Neural progenitor cell (in vitro differentiated cells): Measurements from ENCODE around the gene XRCC2. TPM values are rescaled to one million over a fixed set of nuclear protein-coding genes. Genes with fewer than 3 reads are reported as not detected.
"Not testable (repeated sequence)": the region's sequence is repeated elsewhere in the genome, so short reads cannot be mapped to it uniquely, and the experiment has no call there.

Source experiments
- DNase-seq: peaks from one replicate; pipeline ENCODE4 v3.0.0-alpha.2; 2016; ENCODE audit warnings: low spot score
- H2AFZ ChIP-seq: fragments of 200-600 bp; sonication (generic); replicated peaks from 2 replicates; pipeline ENCODE4 v1.6.1; 2016; ENCODE audit warnings: antibody characterized with exemption
- H3F3A ChIP-seq: fragments of 200-600 bp; sonication (generic); 2 replicates; pipeline ENCODE4 v1.6.1; 2016; ENCODE audit warnings: antibody characterized with exemption, low read depth
- H3K27ac ChIP-seq: fragments of 200-600 bp; sonication (generic); 2 replicates; pipeline ENCODE4 v1.5.1; 2016; ENCODE audit warnings: mild to moderate bottlenecking
- H3K27me3 ChIP-seq: fragments of 200-600 bp; sonication (generic); 2 replicates; pipeline ENCODE4 v1.6.1; 2016; ENCODE audit warnings: mild to moderate bottlenecking, moderate library complexity
- H3K36me3 ChIP-seq: fragments of 200-600 bp; sonication (generic); 2 replicates; pipeline ENCODE4 v1.5.1; 2016
- H3K4me1 ChIP-seq: fragments of 200-600 bp; sonication (generic); 2 replicates; pipeline ENCODE4 v1.6.1; 2016; ENCODE audit warnings: mixed run types
- H3K4me2 ChIP-seq: fragments of 200-600 bp; sonication (generic); 2 replicates; pipeline ENCODE4 v1.6.1; 2016
- H3K4me3 ChIP-seq: fragments of 200-600 bp; sonication (generic); 2 replicates; pipeline ENCODE4 v1.5.1; 2016
- H3K79me2 ChIP-seq: fragments of 200-600 bp; sonication (generic); 2 replicates; pipeline ENCODE4 v1.6.1; 2016; ENCODE audit warnings: low read depth
- H3K9ac ChIP-seq: fragments of 200-600 bp; sonication (generic); 2 replicates; pipeline ENCODE4 v1.6.1; 2016
- H3K9me3 ChIP-seq: fragments of 200-600 bp; sonication (generic); 2 replicates; pipeline ENCODE4 v1.5.1; 2016; ENCODE audit warnings: low read depth
- H4K20me1 ChIP-seq: fragments of 200-600 bp; sonication (generic); 2 replicates; pipeline ENCODE4 v1.6.1; 2016; ENCODE audit warnings: low read depth
- H3K27ac Mint-ChIP-seq: 3 replicates; pipeline ENCODE4 v1.8.0; 2021; ENCODE audit warnings: mixed read lengths
- H3K27me3 Mint-ChIP-seq: 2 replicates; pipeline ENCODE4 v1.8.0; 2022; ENCODE audit warnings: low read depth, mild to moderate bottlenecking, inconsistent platforms, moderate library complexity, mixed read lengths; ENCODE audit not compliant: insufficient read depth
- H3K36me3 Mint-ChIP-seq: 3 replicates; pipeline ENCODE4 v1.8.0; 2021; ENCODE audit warnings: mixed read lengths
- H3K4me1 Mint-ChIP-seq: 3 replicates; pipeline ENCODE4 v1.8.0; 2021; ENCODE audit warnings: mixed read lengths
- H3K4me3 Mint-ChIP-seq: 3 replicates; pipeline ENCODE4 v1.8.0; 2021; ENCODE audit warnings: mild to moderate bottlenecking, moderate library complexity, mixed read lengths
- H3K9me3 Mint-ChIP-seq: 3 replicates; pipeline ENCODE4 v1.8.0; 2020; ENCODE audit warnings: mixed read lengths
- EZH2 ChIP-seq: fragments of 200-600 bp; sonication (generic); IDR thresholded peaks from 2 replicates; pipeline ENCODE4 v1.6.1; 2017; ENCODE audit warnings: antibody characterized with exemption, mild to moderate bottlenecking, moderate library complexity
- EZH2phosphoT487 ChIP-seq: fragments of 200-600 bp; sonication (generic); IDR thresholded peaks from 2 replicates; pipeline ENCODE4 v1.6.1; 2017; ENCODE audit warnings: antibody characterized with exemption
- total RNA-seq: library from RNA; depleted of rRNA; stranded (reverse); fragments of >200 nt; gene quantifications from 2 replicates; pipeline ENCODE4 v1.2.3, GENCODE V29; 2015; ENCODE audit warnings: low replicate concordance
- TF ChIP-seq, protein P1 (sequence below): fragments of 200-600 bp; sonication (generic); IDR thresholded peaks from 2 replicates; pipeline ENCODE4 v1.5.1; 2017; ENCODE audit warnings: antibody characterized with exemption, mild to moderate bottlenecking

Gene XRCC2
- total RNA-seq, 1 donor from 2014 or later, result 51.6 TPM

DNA sequence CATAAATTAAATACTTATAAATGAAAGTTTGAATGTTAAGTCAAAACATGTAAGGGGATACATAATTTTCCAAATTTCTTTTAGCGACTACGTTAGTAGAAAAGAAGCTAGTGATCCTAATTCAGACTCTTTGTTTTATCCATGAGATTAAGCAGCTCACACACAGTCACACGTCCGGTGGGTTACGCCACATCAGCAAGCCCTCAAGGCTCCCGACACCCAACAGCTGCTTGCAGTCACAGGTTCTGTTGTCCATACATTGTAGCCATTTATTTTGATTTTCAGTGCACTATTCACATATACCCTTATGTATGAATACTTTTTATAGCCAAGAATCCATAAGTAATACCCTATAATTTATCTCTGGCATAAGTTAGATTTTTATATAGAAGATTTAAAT is 39.5 kb downstream of the XRCC2 start:
- H3K4me3 Mint-ChIP-seq, result no peak overlapping the region
- H3K9me3 Mint-ChIP-seq, result no peaks in the 10 kb centered on the region
- H3K4me2 ChIP-seq, result no peak overlapping the region
- no peaks in the 10 kb centered on the region for H3K27me3 Mint-ChIP-seq
- no peak overlapping the region for H3K9ac ChIP-seq
- TF ChIP-seq, protein P1, sequence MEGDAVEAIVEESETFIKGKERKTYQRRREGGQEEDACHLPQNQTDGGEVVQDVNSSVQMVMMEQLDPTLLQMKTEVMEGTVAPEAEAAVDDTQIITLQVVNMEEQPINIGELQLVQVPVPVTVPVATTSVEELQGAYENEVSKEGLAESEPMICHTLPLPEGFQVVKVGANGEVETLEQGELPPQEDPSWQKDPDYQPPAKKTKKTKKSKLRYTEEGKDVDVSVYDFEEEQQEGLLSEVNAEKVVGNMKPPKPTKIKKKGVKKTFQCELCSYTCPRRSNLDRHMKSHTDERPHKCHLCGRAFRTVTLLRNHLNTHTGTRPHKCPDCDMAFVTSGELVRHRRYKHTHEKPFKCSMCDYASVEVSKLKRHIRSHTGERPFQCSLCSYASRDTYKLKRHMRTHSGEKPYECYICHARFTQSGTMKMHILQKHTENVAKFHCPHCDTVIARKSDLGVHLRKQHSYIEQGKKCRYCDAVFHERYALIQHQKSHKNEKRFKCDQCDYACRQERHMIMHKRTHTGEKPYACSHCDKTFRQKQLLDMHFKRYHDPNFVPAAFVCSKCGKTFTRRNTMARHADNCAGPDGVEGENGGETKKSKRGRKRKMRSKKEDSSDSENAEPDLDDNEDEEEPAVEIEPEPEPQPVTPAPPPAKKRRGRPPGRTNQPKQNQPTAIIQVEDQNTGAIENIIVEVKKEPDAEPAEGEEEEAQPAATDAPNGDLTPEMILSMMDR, result no peak
- TF ChIP-seq EZH2, result no peak
- no peak for TF ChIP-seq EZH2phosphoT487
- no peak overlapping the region for H3K4me3 ChIP-seq
- no peaks in the 10 kb centered on the region for H4K20me1 ChIP-seq
- no peaks in the 10 kb centered on the region for H3K9me3 ChIP-seq
- peaks cover 10% of the 10 kb centered on the region for H3F3A ChIP-seq
- no peak overlapping the region for H3K27ac ChIP-seq
- H3K27ac Mint-ChIP-seq, result no peak overlapping the region
- no peaks in the 10 kb centered on the region for H3K79me2 ChIP-seq
- H3K4me1 Mint-ChIP-seq, result no peaks in the 10 kb centered on the region
- no peaks in the 10 kb centered on the region for H3K36me3 ChIP-seq
- DNase-seq, result no peak
- H2AFZ ChIP-seq, result no peak overlapping the region
- H3K27me3 ChIP-seq, result no peaks in the 10 kb centered on the region
- no peaks in the 10 kb centered on the region for H3K4me1 ChIP-seq
- H3K36me3 Mint-ChIP-seq, result peaks cover 2% of the 10 kb centered on the region

DNA sequence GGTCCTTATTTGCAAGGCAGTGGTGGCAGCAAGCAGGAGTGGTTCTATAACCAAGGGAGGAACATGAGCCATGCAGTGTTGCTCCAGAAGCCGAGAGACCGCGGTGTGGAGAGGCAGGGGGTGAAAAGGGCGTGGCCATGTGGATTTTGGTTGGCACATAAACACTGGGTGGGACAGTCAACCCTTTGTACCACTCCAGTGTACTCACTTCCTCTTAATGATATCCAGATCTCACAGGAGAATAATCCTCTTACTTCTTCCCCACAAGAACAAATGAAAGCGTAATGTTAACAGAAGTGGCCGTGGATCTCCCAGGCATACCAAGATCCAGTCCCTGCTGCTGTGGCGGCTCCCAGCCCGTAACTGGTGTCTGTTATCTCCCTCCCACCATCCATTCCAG is 42.4 kb downstream of the XRCC2 start:
- H3K4me1 ChIP-seq, result no peaks in the 10 kb centered on the region
- H3K4me2 ChIP-seq, result no peak overlapping the region
- DNase-seq, result no peak
- no peaks in the 10 kb centered on the region for H3K36me3 ChIP-seq
- no peaks in the 10 kb centered on the region for H3K9me3 Mint-ChIP-seq
- H3K27me3 Mint-ChIP-seq, result no peaks in the 10 kb centered on the region
- no peak overlapping the region for H3K4me3 Mint-ChIP-seq
- H3K27ac ChIP-seq, result no peak overlapping the region
- H3K4me3 ChIP-seq, result no peak overlapping the region
- H3K9ac ChIP-seq, result no peak overlapping the region
- no peak for TF ChIP-seq EZH2phosphoT487
- TF ChIP-seq EZH2, result no peak
- TF ChIP-seq, protein P1, result no peak
- H3K79me2 ChIP-seq, result no peaks in the 10 kb centered on the region
- H3K27me3 ChIP-seq, result no peaks in the 10 kb centered on the region
- no peaks in the 10 kb centered on the region for H3F3A ChIP-seq
- H3K36me3 Mint-ChIP-seq, result no peaks in the 10 kb centered on the region
- H3K4me1 Mint-ChIP-seq, result no peaks in the 10 kb centered on the region
- H3K27ac Mint-ChIP-seq, result no peak overlapping the region
- no peak overlapping the region for H2AFZ ChIP-seq
- no peaks in the 10 kb centered on the region for H3K9me3 ChIP-seq
- H4K20me1 ChIP-seq, result no peaks in the 10 kb centered on the region

DNA sequence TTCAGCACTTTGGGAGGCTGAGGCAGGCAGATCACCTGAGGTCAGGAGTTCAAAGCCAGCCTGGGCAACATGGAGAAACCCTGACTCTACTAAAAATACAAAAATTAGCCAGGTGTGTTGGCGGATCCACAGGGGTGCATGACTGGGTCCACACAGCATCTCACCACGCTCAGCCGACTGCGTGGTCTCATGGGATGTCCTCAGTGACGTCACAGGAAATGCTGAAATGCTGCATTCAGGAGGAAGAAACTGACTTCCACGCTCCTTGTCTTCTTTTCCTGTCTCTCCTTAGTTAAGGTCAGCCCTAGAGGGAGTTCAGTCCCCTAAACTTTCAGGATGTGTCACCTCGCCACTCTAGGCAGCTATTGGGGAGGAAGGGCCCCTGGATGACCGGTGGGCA is 42.9 kb downstream of the XRCC2 start:
- no peak overlapping the region for H3K27ac Mint-ChIP-seq
- H4K20me1 ChIP-seq, result no peaks in the 10 kb centered on the region
- no peak overlapping the region for H3K9ac ChIP-seq
- H3K4me3 Mint-ChIP-seq, result no peak overlapping the region
- H3K27me3 ChIP-seq, result no peaks in the 10 kb centered on the region
- no peak overlapping the region for H3K4me2 ChIP-seq
- no peak overlapping the region for H2AFZ ChIP-seq
- no peaks in the 10 kb centered on the region for H3K9me3 Mint-ChIP-seq
- H3K79me2 ChIP-seq, result no peaks in the 10 kb centered on the region
- DNase-seq, result no peak
- TF ChIP-seq, protein P1, result no peak
- no peak for TF ChIP-seq EZH2
- TF ChIP-seq EZH2phosphoT487, result no peak
- H3K36me3 ChIP-seq, result no peaks in the 10 kb centered on the region
- H3K36me3 Mint-ChIP-seq, result no peaks in the 10 kb centered on the region
- no peaks in the 10 kb centered on the region for H3K4me1 Mint-ChIP-seq
- no peaks in the 10 kb centered on the region for H3K27me3 Mint-ChIP-seq
- H3F3A ChIP-seq, result no peaks in the 10 kb centered on the region
- no peak overlapping the region for H3K4me3 ChIP-seq
- H3K4me1 ChIP-seq, result no peaks in the 10 kb centered on the region
- no peaks in the 10 kb centered on the region for H3K9me3 ChIP-seq
- H3K27ac ChIP-seq, result no peak overlapping the region

DNA sequence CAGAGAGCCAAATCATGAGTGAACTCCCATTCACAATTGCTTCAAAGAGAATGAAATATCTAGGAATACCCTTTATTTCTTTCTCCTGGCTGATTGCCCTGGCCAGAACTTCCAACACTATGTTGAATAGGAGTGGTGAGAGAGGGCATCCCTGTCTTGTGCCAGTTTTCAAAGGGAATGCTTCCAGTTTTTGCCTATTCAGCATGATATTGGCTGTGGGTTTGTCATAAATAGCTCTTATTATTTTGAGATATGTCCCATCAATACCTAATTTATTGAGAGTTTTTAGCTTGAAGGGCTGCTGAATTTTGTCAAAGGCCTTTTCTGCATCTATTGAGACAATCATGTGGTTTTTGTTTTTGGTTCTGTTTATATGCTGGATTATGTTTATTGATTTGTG is 47.2 kb downstream of the XRCC2 start:
- not testable (repeated sequence) for H3F3A ChIP-seq, H3K36me3 ChIP-seq, H3K4me1 ChIP-seq, H3K9me3 Mint-ChIP-seq, H4K20me1 ChIP-seq, H3K27ac Mint-ChIP-seq, DNase-seq, H3K27me3 ChIP-seq, H3K27ac ChIP-seq, H3K4me2 ChIP-seq, H3K4me3 Mint-ChIP-seq, H3K36me3 Mint-ChIP-seq, H3K4me1 Mint-ChIP-seq, H3K9ac ChIP-seq, H3K27me3 Mint-ChIP-seq, H3K79me2 ChIP-seq, H2AFZ ChIP-seq, H3K9me3 ChIP-seq, H3K4me3 ChIP-seq
